T-helper 9 cell (primary cell): Measurements from ENCODE around the gene CS.
"Not testable (repeated sequence)": the region's sequence is repeated elsewhere in the genome, so short reads cannot be mapped to it uniquely, and the experiment has no call there.

ENCODE experiments used
- DNase-seq: peaks from one replicate; pipeline ENCODE4 v3.0.0-alpha.2; 2020
- total RNA-seq, 2 donors: gene quantifications; one replicate each; lab custom pipeline; 2026; lab: John Stamatoyannopoulos, UW

The CS gene
- total RNA-seq = 68.8 to 93.7 reads per million in 2 donors

DNA sequence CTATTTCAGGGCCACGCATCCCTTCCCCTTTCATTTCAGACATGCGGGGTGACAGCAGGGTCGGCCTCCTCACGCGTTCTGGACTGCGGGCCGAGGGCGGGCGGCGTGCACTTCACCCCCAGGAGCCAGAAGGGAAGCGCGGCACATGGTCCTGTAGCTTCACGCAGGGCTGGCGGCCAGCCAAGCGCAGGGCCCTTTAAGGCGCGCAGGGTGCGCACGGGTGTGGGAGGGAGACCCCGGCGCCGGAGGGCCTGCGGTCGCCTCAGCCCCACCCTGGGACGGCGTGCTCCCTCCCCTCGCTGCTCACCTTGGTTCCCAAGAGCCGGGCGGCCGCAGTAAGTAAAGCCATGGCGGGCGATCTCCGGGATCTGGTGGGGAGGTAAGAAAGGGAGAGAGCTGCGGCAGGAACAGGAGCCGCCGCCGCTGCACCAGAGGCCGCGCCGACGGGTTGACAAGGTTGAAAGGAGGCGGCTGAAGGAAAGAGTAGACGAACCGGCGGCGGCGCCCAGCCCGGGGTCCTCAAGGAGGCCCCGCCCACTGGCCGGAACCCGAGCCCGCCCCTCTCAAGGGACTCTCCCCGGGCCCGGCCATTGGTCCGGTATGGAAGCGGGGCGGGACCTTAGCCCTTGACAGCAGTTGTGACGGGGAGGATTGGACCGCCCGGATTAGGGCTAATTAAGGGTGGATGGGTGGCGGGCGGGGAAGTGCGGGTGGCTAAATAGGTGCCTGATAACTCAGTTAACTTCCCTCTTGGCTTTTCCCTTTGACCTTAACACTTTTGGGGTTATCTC is at the start of gene CS:
TSS of gene CS (minus strand) at position 478 of the 791 bp plus-strand sequence. CDS start at position 349, 129 bp downstream.
- DNase-seq = peak; percentile 98

DNA sequence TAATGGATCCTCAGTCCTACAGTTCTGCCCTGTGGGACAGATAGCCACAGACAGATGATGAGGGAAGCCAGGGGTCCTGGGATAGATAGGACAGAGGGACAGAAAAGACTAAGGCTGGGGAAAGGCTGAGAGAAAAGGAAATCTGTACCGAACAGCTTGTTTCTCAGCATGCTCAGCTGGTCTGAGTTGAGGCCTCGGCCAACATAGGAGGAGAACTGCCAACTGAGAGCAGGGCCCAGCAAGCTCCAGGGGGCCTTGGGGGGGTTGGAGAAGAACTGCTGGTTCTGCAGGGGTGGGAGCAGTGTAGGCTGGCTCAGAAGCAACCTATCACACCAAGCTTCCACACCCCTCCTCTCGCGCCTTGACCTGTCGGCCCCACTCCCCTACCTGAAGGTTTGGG is 48.6 kb upstream of the CS start:
- DNase-seq = no peak

GRCh38 chr12:56347255-56347654 is 47.1 kb upstream of the CS start:
- not testable (repeated sequence) for DNase-seq

- peak; percentile 8 for DNase-seq
Measured at GRCh38 chr12:56346675-56347074, 46.5 kb upstream of the CS start.

- not testable (repeated sequence) for DNase-seq
Measured at GRCh38 chr12:56342290-56342689, 42.2 kb upstream of the CS start.

DNA sequence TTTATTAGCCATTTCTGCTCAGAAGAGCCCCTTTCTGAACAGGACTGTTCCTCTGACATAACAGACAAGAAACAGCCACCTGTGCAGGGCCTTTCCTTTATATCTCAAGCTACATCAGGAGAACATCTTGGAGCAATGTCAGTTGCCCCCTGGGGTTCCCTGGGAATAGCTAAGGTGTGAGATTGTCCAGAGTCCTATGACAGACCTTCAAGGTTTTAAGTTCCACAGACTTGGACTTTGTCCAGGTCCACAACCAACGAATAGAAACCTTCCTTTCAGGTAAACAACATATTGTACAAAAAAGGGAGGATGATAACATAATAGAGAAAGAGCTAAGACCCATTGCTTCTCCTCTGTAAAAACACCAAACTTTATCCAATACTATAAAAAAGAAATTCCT is 41.5 kb upstream of the CS start:
- no peak for DNase-seq

GRCh38 chr12:56339158-56339422 is 39.0 kb upstream of the CS start:
- DNase-seq = no peak

- DNase-seq = peak; percentile 77
Measured at GRCh38 chr12:56338308-56339157, 38.4 kb upstream of the CS start, which contains the start of gene IL23A. Gene IL23A, plus strand, starts transcription at chr12:56338884. Its CDS starts 161 bp downstream, at chr12:56339045.

- no peak for DNase-seq
Measured at GRCh38 chr12:56337753-56338251, 37.7 kb upstream of the CS start.

GRCh38 chr12:56336361-56337167 is 36.4 kb upstream of the CS start:
- DNase-seq = no peak

DNA sequence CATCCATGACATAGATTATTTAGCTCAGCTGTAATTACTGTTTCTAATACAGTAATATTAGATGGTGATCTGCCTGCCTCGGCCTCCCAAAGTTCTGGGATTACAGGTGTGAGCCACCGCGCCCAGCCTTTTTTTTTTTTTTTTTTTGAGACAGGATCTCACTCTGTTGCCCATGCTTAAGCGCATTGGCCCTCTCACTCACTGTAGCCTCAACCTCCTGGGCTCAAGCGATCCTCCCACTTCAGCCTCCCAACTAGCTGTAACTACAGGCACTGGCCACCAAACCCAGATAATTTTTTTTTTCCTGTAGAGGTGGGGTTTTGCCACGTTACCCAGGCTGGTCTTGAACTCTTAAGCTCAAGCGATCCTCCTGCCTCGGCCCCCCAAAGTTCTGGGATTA is 35.4 kb upstream of the CS start:
- DNase-seq = not testable (repeated sequence)

DNA sequence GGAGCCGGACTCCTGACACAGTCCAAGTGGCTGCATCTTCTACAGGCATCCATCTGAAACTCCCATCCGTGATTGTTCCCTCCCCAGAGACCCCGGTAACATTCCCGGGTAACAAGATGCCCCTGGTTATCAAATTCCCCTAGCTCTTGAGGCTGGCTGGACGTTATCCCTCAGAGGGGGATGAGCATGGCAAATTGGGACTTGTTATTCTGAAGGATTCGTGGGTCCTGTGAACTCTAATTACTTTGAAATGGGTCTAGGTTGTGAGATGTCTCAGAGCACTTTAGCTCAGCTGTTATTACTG is 34.3 kb upstream of the CS start:
- no peak for DNase-seq

- DNase-seq = peak; percentile 87
Measured at GRCh38 chr12:56333679-56334489, 33.8 kb upstream of the CS start, which contains the start of gene PAN2. Gene PAN2, minus strand, starts transcription at chr12:56334000. Its CDS starts 906 bp downstream, at chr12:56333094.

DNA sequence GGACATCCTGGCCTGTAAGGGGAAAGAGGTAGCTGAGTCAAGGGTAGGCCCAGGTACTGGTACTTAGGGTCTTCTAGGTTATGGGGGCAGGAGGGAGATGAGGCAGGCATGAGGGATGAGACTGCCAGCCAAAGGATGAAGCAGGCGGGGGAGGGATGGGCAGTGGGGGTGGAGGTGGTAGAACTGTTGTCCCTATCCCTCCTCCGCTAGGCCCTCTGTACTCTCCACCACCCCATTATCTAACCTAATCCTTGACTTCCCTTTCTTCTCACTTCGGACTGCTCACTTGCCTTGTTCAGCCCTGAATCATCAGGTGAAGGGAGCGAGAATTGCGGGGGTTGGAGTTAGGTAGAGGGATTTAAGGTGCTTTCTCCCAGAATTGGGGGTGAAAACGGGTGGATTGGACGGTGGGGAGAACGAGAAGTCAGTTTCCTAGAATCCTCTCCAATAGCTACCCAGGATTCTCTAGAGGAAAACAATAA is 33.1 kb upstream of the CS start:
- DNase-seq = no peak

DNA sequence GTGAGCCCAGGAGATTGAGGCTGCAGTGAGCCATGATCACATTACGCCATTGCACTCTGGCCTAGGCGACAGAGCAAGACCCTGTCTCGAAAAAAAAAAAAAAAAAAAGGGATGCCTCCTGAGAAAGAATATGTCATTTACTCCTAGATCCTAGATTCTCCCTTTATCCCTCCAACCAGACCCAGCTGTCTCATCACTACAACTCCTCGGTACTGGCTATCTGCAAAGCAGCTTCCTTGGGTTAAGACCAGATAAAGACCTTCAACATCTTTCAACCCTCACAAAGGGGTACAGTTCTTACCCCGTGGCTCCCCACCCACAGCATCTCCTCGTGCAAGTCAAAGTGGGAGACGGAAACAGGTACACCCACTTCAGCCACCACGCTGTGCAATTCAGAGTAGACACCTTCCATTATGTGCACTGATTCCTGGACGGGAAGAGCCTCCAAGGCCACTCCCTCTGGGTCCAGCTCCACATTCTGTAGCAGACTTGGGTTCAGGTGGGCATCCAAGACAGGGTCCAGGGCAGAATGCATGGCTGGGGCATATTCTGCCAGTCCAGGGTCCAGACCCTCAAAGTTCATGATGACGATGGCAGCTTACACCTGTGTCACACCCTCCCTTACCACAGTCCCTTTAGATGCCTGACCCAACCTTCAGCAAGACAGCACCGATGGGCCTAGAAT is 32.5 kb upstream of the CS start:
- no peak for DNase-seq

- DNase-seq = no peak
Measured at GRCh38 chr12:56330936-56331490, 30.9 kb upstream of the CS start.

DNA sequence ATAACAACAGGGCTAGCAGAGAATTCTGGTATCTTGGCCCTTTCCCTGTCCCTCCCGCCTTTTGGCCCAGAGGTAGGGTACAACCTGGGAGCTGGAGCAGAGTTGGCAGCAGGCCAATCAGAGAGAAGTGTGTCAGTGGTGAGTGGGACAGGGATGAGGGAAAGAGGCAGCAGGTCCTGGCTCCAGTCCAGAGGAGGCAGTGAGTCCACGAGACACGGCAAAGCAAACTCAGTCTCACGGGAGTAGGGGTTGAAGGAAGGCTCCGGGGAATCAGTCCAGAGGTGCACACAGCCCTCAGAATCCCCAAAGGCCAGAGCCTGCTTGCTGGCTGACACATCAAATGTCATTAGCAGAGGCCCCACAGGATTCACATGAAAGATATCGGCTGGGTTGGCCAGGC is 26.4 kb upstream of the CS start:
- no peak for DNase-seq

DNA sequence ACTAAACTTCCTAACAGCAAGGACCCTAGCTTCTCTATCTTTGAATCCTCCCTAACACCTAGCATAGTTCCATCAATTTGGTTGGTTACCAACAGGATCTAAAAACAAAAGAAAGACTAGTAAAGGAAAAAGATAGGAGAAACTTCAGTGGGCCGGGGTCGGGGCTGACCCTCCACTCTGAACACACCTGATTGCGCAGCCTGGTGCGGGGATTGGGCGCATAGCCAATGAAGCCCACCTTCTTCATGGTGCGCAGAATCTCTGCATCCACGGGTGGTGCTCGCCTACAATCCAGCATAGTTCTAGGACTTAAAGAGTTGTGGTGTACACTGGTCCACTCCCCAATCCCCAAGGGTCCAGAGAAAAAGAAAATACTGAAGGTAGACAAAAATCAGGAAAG is 26.0 kb upstream of the CS start:
- no peak for DNase-seq

- DNase-seq = no peak
Measured at GRCh38 chr12:56324206-56324605, 24.1 kb upstream of the CS start.

DNA sequence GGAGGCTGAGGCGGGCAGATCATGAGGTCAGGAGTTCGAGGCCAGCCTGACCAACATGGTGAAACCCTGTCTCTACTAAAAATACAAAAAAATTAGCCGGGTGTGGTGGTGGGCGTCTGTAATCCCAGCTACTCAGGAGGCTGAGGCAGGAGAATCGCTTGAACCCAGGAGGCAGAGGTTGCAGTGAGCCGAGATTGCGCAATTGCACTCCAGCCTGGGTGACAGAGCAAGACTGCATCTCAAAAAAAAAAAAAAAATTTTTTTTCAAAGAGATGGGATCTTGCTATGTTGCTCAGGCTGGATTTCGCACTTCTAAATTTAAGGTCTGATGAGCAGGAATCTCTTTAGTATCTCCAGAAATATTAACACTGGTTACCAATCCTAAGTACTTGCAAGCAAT is 21.5 kb upstream of the CS start:
- DNase-seq = not testable (repeated sequence)

GRCh38 chr12:56321027-56321426 is 20.9 kb upstream of the CS start:
- no peak for DNase-seq
